Mesothelial cell of epicardium (in vitro differentiated cells): ENCODE results near the gene ARX. TPM values are rescaled to one million over a fixed set of nuclear protein-coding genes. Genes with fewer than 3 reads are reported as not detected.

Experiments
- DNase-seq, 2 experiments: peaks; one replicate each; pipeline ENCODE4 v3.0.0; 2021; ENCODE audit warnings: low spot score in 2 of 2; ENCODE audit not compliant: unreplicated experiment in 2 of 2
- H3K27ac Mint-ChIP-seq: 2 replicates; pipeline ENCODE4 v1.8.0; 2021; ENCODE audit warnings: mixed read lengths
- H3K27me3 Mint-ChIP-seq: 2 replicates; pipeline ENCODE4 v1.8.0; 2021; ENCODE audit warnings: low read depth, mixed read lengths
- H3K36me3 Mint-ChIP-seq: 2 replicates; pipeline ENCODE4 v1.8.0; 2021; ENCODE audit warnings: mixed read lengths
- H3K4me1 Mint-ChIP-seq: 2 replicates; pipeline ENCODE4 v1.8.0; 2021; ENCODE audit warnings: mixed read lengths
- H3K4me3 Mint-ChIP-seq: 2 replicates; pipeline ENCODE4 v1.8.0; 2021; ENCODE audit warnings: mild to moderate bottlenecking, moderate library complexity, mixed read lengths
- H3K9me3 Mint-ChIP-seq: 2 replicates; pipeline ENCODE4 v1.8.0; 2021; ENCODE audit warnings: mixed read lengths
- total RNA-seq: library from RNA; stranded (reverse); gene quantifications from 3 replicates; pipeline ENCODE4 v1.2.1, GENCODE V29; 2021
- TF ChIP-seq, protein P1 (sequence below): fragments of 200-600 bp; sonication (generic); IDR thresholded peaks from one replicate; pipeline ENCODE4 v1.5.0; 2021; ENCODE audit warnings: antibody characterized with exemption; ENCODE audit not compliant: unreplicated experiment

ARX gene
- total RNA-seq, 1 donor from 2014 or later, result not detected

DNA sequence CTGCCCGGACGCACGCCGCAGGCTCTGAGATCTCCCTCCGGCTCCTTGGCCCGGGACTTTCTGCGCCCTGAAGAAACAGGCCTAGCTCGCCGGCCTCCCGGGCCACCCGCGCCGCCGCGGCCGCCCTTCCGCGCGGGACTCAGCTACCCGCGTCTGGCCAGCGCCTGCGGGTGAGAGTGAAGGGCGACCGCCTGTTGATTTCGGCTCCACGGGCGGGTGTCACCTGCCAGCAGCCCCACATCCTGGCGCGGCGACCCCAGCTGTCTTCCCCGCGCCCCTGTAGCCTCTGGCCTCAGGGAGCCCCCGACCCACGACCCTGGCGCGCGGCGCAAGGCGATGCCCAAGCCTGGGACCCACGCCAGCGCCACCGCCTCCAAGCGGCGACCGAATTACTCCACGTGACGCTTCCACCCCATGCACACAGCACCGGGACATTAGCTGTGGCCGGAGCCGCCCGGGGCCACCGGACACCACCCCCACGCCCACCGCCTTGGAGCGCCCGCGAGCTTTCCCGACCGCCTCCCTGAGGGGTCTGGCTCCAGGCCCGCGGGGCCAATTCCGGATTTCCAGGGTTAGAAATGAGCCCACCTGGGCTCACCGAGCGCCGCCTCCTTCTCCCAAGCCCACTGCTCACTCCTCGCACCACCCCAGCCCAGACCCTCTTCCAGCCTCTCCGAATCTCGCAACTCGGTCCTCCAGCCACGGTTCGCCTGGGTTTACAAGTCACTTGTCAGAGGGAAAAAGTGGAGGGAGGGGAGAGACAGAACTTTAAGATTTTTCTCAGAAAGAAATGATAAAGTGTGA is 10.2 kb downstream of the ARX start:
- TF ChIP-seq, protein P1, sequence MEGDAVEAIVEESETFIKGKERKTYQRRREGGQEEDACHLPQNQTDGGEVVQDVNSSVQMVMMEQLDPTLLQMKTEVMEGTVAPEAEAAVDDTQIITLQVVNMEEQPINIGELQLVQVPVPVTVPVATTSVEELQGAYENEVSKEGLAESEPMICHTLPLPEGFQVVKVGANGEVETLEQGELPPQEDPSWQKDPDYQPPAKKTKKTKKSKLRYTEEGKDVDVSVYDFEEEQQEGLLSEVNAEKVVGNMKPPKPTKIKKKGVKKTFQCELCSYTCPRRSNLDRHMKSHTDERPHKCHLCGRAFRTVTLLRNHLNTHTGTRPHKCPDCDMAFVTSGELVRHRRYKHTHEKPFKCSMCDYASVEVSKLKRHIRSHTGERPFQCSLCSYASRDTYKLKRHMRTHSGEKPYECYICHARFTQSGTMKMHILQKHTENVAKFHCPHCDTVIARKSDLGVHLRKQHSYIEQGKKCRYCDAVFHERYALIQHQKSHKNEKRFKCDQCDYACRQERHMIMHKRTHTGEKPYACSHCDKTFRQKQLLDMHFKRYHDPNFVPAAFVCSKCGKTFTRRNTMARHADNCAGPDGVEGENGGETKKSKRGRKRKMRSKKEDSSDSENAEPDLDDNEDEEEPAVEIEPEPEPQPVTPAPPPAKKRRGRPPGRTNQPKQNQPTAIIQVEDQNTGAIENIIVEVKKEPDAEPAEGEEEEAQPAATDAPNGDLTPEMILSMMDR, result no peak
- Mint-ChIP-seq H3K4me1 (peaks cover 19% of the 10 kb centered on the region), H3K27ac (no peak overlapping the region), H3K4me3 (peak overlapping the region; percentile 40), H3K27me3 (peaks cover 94% of the 10 kb centered on the region), H3K36me3 (peaks cover 2% of the 10 kb centered on the region), H3K9me3 (no peaks in the 10 kb centered on the region)
- DNase-seq, result no peak

DNA sequence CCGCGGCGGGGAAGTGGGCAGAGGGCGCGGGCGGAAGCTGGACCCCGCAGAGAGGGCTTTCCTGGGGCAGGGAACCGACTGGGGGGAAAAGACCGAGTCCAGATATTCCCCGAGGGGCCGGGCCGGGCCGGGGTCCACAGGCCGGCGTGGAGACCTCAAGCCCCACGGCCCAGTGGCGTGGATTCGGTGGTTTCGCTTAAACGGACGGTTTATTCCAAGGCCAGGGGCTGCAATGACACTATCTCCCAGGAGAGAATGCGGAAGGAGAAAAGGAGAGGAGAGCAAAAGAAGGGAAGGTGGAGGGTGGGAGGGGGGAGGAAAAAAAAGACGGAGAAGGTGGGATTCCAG is 10.8 kb downstream of the ARX start:
- no peak overlapping the region for H3K4me3 Mint-ChIP-seq
- TF ChIP-seq, protein P1, result no peak
- H3K9me3 Mint-ChIP-seq, result no peaks in the 10 kb centered on the region
- H3K36me3 Mint-ChIP-seq, result peaks cover 5% of the 10 kb centered on the region
- peaks cover 94% of the 10 kb centered on the region for H3K27me3 Mint-ChIP-seq
- no peak for DNase-seq
- H3K27ac Mint-ChIP-seq, result no peak overlapping the region
- H3K4me1 Mint-ChIP-seq, result peaks cover 19% of the 10 kb centered on the region

DNA sequence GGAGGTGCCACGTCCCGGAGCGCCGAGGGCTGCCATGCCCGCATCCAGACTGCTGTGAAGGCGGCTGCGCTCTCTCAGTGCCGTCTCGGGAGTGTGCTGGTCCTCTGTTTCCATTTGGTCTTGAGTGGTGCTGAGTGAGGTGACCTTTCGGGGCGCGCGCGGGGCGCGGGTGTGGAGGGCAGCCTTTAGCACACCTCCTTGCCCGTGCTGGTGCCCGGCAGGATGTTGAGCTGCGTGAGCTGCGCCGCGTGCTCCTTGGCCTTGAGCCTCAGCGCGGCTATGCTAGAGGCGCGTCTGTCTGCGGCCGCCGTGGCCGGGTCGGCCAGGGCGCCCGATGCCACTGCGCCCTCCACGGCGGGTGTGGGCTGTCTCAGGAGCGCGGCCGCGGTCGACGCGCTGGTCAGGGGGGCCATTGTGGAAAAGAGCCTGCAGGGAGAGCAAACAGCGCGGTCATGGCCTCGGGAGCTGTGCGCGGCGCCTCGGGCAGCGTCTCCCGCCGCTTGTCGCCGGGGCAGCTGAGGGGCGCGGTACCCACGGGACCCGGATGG is 11.2 kb downstream of the ARX start:
- H3K4me3 Mint-ChIP-seq, result peak overlapping the region; percentile 59
- TF ChIP-seq, protein P1, result no peak
- peaks cover 19% of the 10 kb centered on the region for H3K4me1 Mint-ChIP-seq
- H3K36me3 Mint-ChIP-seq, result peaks cover 5% of the 10 kb centered on the region
- peak in 1 of 2 experiments; percentile 46 for DNase-seq
- peaks cover 94% of the 10 kb centered on the region for H3K27me3 Mint-ChIP-seq
- H3K9me3 Mint-ChIP-seq, result no peaks in the 10 kb centered on the region
- no peak overlapping the region for H3K27ac Mint-ChIP-seq

DNA sequence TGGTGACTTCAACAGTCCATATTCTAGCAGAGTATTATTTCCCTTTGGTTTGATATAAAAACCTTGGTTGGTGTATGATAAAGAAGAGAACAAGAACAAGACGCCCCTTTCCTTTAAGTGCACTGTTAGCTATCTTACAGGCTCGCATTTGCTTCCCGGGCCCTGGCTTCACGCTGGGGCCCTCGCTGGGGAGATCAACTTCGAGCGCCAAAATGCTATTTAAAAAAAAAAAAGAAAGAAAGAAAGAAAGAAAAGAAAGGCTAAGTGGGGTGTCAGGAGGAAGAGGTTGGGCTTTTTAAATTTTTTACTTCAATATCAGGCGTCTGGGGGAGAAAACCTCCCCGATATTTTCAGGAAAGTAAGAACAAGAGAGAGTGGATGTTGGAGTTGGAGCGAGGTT is 11.7 kb downstream of the ARX start:
- peaks cover 19% of the 10 kb centered on the region for H3K4me1 Mint-ChIP-seq
- peaks cover 94% of the 10 kb centered on the region for H3K27me3 Mint-ChIP-seq

DNA sequence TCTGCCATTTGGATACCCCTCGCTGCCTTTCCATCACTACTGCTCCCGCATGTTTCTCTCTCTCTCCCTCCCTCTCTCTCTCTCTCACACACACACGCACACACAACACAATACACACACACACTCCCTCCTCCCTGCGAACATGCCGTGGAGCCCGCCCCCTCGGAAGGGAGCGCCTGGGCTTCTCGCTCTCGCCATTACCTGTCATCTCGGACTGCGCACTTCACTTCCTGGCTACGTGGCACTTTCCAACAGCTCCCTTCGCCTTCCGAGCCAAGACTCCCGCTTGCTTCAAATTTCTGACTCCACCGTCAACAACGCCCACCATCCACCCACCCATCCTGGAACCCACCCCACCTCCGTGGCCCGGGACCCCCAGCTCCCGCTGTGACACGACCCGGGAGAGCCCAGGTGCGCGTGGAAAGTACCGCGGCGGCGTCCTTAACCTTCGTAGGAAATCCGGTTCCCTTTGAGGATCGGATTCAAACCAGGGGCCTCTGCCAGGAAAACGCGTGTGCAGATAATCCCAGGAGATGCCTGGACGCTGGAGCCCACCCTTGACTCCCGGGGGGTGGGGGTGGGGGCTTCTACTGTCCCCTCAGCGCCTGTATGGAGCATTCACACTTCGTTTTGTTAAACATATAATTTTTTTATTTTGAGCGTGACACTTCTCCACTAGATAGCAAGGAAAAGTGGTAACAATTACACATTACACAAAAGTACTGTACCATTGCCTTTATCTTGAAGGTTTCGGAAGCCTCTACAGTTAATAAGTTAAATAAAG is 12.5 kb downstream of the ARX start:
- Mint-ChIP-seq H3K4me3 (peak overlapping the region; percentile 75), H3K4me1 (peaks cover 19% of the 10 kb centered on the region), H3K27ac (peak overlapping the region; percentile 72), H3K9me3 (no peaks in the 10 kb centered on the region), H3K36me3 (peaks cover 5% of the 10 kb centered on the region), H3K27me3 (peaks cover 92% of the 10 kb centered on the region)
- TF ChIP-seq, protein P1, result no peak
- DNase-seq, result peak in 1 of 2 experiments; percentile 46

More for the DNA sequence above, 11.7 kb downstream of the ARX start:
- Mint-ChIP-seq H3K4me3 (peak overlapping the region; percentile 59), H3K9me3 (no peaks in the 10 kb centered on the region), H3K27ac (no peak overlapping the region), H3K36me3 (peaks cover 5% of the 10 kb centered on the region)
- DNase-seq, result no peak
- TF ChIP-seq, protein P1, result no peak
